Keratinocyte (primary cell): Measurements from ENCODE around the gene OLFML2B.

Experiments
- EZH2 ChIP-seq: IDR thresholded peaks from one replicate; pipeline ENCODE4 v1.6.1; 2012; ENCODE audit warnings: inconsistent platforms, mild to moderate bottlenecking, low read length, moderate library complexity
- TF ChIP-seq, protein P1 (sequence below), 3 experiments: IDR thresholded peaks in 1 of 3; conservative IDR thresholded peaks in 1 of 3; optimal IDR thresholded peaks in 1 of 3; 2 replicates in 2 of 3; 3 replicates in 1 of 3; pipeline versions ENCODE3 to v1.5.1; 2011; ENCODE audit warnings: low read length in 3 of 3, mild to moderate bottlenecking in 3 of 3, moderate library complexity in 2 of 3, control low read depth in 1 of 3, inconsistent platforms in 1 of 3; ENCODE audit not compliant: insufficient read depth in 2 of 3; ENCODE audit errors: extremely low read depth in 1 of 3

DNA sequence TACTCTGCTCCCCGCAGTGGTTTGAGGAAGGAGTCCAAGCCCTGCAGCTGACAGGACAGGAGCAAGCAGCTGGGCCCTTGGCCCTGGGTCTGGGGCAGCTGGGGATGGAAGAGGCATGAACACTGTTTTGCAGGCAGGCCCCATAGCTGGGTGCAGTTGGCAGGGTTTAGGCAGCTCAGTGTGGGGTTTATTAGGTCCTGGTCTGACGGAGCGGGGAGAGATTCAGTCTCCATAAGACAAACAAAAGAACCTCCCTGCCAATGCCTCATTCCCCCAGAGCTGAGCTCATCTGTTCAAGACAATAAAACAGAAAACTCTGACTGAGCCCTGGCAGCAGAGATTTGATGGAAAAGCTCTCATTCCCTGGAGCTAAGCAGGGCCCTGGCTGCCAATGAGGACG lies 37.3 kb downstream of the OLFML2B start:
- TF ChIP-seq, protein P1, sequence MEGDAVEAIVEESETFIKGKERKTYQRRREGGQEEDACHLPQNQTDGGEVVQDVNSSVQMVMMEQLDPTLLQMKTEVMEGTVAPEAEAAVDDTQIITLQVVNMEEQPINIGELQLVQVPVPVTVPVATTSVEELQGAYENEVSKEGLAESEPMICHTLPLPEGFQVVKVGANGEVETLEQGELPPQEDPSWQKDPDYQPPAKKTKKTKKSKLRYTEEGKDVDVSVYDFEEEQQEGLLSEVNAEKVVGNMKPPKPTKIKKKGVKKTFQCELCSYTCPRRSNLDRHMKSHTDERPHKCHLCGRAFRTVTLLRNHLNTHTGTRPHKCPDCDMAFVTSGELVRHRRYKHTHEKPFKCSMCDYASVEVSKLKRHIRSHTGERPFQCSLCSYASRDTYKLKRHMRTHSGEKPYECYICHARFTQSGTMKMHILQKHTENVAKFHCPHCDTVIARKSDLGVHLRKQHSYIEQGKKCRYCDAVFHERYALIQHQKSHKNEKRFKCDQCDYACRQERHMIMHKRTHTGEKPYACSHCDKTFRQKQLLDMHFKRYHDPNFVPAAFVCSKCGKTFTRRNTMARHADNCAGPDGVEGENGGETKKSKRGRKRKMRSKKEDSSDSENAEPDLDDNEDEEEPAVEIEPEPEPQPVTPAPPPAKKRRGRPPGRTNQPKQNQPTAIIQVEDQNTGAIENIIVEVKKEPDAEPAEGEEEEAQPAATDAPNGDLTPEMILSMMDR (optimal IDR thresholded peaks at IDR 0.05 in 1 of 3, IDR thresholded peaks at IDR 0.05 in 1 of 3, conservative IDR thresholded peaks at IDR 0.05 in 1 of 3; ENCODE audit: extremely low read depth in 1 of 3, insufficient read depth in 2 of 3, low read length in 3 of 3): no peak
- TF ChIP-seq EZH2: no peak
